Right forelimb (tissue), 1 donor: ENCODE results near the gene GRAP.

Source experiments
- DNase-seq: peaks from one replicate; pipeline ENCODE4 v3.0.0-alpha.2; 2018

Gene GRAP

DNA sequence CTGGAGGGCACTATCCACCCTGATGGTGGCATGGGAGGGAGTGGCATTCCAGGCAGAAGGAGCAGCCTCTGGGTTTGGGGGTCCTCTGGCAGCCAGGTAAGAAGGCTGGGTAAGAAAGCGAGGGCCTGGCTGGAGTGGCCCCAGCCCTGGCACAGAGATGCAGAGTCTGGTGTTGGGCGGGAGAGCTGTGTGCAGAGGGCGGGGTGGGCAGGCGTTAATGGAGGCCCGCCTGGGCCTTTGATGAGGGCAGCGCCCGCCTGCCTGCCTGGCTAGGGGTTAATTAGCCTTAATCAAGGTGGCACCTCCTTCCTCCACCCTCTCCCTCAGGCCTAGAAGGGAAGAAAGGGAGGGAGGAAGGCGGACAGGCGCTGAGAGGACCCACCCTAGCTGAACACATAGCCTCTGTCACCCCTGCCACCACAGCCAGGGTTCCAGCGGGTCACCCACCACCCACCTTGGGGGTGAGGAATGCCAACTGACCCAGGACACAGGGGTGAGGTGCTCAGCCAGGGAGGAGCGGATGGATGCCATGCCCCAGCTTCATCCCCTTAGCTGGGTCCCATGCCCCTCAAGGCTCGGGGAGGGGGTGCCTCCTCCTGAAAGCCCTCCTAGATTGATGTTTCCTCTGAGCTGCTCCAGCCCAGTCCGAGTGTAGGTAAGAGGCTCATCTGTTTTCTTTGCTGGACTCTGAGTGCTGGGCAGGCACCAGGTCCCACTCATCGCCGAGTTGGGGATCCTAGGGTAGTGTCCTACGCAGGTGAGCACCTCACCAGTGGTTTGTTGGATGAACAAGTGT, 28.8 kb downstream of the GRAP start:
- no peak for DNase-seq

DNA sequence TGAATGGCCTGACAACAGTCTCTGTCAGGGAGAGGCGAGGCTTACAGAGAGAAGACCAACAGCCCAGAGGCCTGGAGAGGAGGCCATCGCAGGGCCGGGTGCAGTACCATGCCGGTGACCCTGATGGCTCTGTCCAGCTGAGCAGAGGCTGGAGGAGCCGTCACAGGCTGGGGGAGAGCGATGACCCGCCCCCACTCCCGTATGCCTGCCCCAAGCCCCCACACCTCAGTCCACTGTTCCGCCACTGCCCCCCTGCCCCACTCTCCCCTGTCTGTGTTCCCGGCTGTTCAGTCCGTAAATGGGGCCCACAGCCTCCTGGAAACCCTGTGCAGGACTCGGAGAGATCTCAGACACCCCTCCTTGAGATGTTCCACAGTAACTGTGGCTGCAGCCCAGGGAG, 29.4 kb downstream of the GRAP start:
- DNase-seq, result no peak

DNA sequence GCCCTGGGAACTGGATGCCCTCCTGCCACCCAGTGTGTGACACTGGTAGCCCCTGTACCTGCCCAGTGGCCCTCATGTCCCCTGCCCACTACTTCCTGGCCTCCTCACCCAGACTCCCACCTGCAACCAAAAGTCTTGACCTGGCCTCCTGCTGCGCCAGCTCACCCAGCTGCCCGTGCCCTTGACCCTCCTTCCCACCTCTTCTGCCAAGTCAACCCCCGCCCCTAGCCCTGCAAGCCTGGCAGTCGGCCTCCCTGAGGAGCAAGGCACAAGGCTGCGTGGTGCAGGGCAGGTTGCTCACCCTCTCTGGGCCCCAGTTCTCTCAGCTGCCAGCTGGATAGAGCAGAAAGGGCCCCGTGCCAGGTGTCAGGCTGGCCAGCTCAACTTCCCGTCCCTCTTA, 29.9 kb downstream of the GRAP start:
- no peak for DNase-seq

DNA sequence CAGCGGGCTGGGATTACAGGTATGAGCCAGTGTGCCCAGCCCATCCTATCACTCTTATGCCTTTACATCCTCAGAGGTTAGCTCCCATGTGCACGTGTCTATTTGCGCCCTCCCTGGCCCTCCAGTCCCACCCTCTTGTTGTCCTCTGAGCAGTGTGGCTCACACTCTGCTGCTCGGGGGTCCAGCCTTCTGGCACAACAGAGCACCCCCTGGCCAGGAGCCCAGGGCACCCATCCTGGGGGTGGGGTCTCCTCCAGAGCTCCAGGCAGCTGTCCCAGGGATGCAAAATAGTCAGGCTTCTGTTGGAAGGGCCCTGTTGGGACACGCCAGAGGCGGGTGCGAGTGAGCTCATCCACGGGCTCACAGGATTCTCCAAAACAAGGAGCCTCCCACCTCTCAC, 30.5 kb downstream of the GRAP start:
- no peak for DNase-seq

DNA sequence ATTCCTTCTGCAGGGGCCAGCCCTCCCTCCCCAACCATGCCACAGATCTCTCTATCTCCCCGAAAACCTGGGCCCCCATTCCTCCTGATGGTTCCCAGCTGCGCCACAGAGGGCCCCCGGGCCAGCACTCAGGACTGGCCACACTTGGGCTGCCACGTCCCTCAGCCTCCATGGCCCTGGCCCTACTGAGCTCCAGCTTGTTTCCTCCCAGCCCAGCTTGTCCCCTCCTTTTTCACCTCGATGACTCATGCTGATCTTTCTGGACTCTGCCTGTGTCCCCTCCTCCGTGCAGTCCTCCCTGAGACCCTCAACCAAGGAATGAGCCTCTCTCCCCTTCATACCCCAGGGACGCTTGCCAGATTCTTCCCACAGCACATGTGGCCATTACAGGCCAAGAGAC, 31.3 kb downstream of the GRAP start:
- no peak for DNase-seq

DNA sequence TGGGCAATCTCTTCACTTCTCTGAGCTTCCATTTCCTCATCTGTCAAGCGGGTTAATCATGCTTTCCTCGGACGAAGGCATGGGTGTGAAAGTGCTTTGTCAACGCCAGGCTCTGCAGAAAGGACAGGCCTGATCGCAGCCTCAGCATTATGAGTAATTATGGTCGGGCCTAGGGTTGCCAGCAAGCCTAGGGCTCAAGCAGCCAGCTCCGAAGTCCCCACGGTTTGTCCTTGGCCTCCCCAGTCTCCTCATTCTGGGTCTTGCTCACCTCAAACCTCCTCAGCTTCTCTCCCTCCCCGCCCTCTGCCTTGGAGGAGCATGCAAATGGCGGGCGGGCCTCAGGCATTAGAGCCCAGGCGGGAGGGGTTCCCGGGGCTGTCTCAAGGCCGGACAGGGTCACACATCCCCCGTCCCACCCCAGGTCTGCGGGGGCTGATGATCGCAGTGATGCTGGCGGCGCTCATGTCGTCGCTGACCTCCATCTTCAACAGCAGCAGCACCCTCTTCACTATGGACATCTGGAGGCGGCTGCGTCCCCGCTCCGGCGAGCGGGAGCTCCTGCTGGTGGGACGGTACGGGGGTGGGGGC, 32.0 kb downstream of the GRAP start:
- no peak for DNase-seq

DNA sequence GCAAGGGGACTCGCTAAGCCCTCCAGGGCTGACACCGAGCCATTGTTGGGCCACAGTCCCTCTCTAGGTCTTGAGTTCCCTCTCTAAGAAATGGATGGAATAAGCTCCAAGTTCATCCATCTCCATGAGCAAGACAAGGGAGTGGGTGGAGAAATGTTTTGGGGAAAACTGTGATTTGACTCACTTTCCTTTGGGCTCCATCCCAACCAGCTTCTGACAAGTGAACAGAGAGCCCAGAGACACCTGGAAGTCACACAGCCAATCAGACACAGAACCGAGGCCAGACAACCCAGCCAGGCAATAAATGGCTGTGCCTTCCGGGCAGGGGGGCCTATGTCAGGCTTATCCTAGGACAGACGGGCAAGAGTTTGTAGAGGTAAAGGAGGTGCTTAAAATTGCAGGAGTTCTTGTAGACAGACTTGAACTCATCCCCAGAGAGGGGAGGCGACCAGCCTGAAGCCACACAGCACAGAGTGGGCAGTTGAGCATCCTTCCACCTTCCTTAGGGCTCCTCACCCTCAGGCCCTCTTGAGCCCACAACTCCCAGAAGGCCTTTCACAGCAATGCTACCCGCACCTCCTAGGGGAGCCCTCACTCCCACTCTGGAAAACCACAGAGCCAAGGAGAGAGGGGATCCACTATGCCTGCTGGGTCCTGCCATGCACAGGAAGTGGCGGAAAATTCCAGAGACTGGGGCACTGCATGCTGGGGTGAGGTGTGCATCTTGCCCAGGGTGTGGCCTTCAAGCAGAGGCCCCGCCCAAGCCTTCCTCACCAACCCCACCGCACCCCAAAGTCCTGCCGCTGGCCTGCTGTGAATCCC, 32.7 kb downstream of the GRAP start:
- no peak for DNase-seq

DNA sequence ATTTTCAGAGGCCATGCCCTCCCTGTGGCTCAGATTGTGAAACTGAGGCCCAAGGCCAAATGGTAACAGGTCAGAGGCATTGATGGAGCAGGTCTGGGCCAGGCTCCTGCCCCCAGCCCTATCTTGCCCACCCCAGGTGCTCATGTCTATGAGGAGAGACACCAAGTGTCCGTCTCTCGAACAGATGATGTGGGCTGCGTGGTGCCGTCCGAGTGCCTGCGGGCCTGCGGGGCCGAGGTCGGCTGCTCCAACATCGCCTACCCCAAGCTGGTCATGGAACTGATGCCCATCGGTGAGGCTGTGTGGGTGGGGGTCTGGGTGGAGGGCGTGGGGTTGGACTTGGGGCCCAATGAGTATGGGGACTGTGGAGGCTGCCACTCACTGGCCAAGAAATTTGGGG, 33.5 kb downstream of the GRAP start:
- DNase-seq, result no peak

DNA sequence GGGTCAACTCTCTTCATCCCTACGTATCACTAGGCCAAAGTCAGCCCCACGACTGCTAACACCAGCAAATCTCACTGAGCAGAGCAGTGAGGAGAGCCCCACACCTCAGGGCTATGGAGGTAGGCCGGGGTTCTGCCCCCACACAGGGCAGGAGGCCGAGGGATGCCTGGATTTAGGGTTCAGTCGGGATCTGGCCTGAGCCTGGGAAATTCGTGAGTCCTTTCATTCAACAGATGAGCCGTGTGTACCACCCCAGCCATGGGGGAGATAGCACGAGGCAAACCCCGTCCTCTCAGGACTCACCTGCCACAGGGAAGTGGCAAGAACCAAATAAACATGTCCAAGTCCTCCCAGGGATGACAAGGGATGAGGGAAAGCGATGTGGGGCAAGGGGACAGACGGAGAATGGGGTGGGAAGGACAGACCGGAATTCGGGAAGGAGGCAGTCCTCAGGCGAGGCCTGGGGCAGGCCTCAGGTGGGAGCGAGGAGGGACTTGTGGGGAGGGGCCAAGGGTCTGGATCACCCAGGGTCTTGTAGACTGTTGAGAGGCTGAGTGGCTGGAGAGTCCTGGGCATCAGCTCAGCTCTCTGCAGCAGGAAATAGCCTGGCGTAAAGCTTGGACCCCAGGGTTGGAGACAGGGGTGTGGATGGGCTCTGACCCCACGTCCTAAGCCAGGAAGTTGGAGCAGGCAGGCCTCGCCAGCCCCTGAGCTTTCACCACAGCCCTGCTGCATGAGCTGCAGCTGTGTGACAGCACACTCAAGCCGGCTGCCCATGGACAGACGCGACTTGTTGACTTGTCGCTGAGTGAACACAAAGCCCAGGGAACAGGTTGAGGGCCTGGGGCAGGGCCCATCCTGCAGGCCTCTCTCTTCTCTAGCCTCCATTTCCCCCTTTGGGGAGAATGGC, 34.3 kb downstream of the GRAP start:
- no peak for DNase-seq

DNA sequence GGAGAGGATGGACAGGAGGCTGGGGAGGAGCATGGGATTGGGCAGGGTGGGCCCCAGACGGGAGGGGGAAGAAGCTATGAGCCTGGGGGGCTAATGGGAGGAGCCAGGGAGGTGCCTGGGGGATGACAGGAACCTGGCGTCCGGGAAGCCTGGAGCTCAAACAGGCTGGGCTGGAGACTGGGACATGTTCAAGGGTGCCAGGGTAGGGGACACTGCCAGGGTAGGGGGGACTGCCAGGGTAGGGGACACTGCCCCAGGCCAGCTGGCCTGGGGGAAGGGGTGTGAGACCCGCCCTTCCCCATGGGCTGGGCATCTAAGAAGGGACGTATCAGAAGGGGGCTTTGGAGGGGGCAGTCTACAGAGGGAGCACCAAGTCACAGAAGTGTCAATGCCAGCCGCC, 35.2 kb downstream of the GRAP start:
- no peak for DNase-seq

DNA sequence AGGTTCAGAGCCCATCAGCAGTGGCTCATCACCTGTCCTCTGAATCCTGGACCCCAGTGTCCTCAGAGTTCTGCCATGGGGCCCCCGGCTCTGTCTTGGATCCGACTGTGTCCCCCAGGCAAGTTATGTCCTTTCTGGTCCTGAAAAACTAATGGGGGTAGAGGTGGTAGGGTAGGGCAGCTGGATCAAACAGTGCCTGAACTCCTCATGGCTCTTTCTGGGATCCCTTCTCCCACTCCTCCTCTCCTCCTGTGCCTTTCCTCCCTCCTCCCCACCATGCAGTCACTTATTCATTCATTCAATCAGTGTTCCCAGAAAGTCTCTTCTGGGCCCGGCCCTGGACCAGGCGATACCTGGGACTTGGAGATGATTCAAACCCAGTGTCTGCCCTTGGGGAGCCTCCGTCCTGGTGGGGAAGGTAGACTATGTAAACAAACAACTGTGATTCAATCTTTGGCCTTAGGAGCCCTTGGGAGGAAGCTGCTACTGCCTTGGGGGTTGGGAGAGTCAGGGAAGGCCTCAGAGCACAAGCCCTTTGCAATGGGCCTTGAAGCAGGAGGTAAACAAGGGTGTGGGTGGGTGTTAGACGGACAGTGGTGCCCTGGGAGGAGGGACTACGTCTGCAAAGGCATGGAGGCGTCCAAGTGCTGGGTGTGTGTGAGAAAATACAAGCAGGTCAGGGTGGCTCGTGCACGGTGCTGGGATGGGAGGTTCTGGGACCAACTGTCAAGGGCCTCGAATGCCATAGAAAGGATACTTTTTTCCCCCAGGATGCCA, 35.8 kb downstream of the GRAP start:
- no peak for DNase-seq

DNA sequence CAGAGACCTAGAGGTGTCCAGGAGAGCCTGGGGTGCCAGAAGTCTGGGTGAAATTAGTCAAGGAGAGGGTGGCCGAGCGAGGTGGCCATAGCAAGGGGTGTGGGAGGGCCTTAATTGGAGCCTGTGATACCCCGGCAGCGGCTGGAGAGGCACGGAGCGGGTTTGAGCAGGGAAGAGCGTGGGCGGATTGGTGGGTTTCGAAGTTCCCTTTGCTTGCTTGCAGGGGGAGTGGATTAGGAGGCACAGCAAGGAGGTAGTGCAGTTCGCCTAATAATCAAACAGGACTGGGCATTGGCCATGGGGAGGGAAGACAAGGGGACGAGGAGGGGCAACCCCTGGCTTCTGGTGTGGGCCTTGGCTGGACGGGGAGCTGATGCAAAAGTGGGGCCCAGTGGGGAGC, 36.8 kb downstream of the GRAP start:
- DNase-seq, result no peak

DNA sequence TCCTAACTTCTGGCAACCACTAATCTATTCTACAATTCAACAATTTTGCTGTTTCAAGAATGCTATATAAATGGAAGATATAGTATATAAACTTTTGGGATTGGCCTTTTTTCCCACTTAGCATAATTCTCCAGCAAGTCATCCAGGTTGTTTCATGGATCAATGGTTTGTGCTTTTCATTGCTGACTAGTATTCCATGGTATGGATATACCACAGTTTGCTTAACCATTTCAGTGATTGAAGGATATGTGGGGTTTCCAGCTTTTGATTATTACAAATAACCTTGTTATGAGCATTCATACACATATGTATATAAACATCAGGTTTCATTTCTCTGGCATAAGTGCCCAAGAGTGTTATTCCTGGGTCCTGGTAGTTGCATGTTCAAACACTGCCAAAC, 40.1 kb downstream of the GRAP start:
- DNase-seq, result no peak

DNA sequence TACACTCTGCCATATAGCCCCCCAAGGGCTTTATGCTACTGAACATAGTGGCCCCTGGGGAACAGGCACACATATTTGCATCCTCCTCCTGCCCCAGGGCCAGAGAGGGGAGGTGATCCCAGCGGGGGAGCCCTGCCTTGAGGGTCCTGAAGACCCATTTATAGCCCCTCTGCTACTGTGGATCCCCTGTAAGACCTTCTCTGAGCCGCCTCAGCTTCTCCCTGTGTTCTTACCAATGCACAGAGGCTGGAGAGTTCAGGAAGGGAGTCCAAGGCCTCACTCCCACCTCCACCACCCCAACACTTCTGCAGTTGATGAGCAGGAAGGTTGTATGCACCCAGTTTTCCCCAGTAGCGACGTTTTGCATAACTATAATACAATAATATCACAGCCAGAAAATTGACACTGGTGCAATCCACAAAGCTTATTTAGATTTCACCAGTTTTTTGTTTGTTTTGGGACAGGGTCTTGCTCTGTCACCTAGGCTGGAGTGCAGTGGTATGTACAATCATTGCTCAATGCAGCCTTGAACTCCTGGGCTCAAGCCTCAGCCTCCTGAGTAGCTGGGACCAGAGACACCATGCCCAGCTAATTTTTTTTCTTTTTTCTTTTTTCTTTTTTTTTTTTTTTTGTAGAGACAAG, 40.8 kb downstream of the GRAP start:
- no peak for DNase-seq

DNA sequence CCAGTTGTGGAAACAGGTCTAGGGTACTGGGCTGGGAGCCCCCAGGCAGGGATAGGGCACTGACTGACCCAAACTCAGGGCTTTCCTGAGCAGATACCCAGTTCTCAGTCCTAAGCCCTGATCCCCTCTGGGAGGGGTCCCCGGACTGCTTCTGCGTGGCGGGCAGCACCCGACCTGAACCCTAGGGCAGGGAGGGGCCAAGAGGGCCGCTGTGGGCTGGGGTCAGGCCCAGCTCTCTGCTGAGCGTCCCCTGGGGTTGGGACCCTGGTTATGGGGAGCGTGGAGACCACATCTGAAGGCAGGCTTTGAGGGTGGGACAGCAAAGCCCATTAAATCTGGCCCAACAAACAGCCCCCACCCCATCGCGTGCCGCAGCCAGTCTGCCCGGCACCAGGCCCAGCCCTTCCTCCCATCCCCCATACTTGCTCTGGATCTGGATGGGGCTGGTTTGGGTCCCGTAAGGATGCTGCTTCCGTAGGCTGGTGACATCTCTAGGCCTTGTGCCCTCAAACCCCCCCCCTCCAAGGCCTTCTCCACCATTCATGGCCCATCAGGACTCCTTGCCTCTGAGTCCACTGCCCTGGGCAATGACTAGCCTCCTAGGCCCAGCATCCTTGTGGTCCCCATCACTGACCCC, 41.5 kb downstream of the GRAP start:
- no peak for DNase-seq

DNA sequence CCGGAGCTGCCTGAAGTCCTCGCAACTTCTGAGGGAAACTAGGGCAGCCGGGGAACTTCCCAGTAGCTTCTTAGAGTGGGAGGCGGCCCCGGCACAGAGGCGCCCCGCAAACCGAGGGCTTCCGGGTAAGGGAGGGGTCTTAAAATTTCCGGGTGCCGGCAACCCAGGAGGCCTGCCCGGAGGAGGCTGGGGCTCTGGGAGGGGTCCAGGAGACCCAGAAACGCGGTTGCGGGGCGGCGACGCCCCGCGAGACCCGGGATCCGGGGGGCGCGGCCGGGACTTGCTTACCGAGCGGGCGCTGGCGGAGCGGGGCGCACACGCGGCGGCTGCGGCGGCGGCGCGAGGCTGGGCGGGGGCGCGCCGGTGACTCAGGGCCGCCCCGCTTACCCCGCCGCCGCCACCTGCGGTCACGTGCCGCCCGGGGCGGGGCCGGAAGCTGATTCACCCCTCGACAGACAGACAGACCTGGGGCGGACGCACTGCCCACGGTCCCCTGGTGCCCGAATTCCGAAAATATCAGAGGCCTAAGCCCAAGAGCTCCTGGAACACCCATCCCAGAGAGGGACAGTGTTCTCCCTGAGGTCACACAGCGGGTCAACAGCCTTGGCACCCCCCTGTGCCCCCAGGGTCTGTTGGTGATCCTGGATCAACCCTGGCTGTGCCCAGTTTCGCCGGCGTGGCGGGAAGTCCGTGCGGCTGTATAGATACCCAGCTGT, 42.2 kb downstream of the GRAP start, which contains the start of gene FAM83G:
TSS of gene FAM83G (minus strand) at position 344 of the 716 bp plus-strand sequence. CDS start 723 bp downstream, outside the sequence.
- no peak for DNase-seq

DNA sequence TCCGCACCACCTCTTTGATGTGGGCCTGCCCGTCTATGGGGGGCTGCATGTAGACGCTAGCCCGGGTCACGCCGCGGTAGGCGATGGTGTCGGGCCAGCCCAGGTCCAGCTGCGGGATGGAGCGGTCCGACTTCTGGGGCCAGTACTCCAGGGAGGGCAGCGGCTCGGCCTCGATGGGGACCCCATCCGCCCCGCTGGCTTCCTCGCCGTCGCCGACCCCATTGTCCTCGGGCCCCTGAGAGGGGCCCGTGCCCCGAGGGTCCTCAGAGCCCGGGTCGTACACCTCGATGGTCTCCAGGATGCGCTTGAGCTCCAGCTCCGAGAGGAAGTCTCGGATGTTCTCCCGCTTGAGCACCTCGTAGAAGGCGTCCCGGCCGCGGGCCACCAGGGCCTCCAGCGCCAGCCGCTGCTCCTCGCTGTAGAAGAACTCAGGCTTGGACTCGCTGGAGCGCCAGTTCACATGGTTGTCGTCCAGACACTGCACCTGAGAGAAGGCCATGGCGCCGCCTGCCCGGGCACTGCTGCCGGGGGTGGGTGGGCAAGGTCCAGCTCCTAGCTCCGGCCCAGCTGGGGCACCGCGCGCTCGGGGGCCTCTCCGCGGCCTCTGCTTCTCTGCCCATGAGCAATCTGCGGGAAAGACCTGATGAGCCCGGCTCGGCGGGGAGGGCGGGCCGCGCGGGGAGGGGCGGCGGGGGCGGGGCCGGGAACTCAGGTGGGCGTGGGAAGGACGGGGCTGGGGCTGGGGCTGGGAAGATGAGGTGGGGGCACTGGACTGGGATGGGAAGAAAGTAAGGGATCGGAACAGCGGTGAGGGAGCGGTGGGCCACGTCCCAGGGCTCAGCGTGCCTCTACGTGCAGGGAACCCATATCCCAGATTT, 43.0 kb downstream of the GRAP start:
- peak; percentile 59 for DNase-seq

DNA sequence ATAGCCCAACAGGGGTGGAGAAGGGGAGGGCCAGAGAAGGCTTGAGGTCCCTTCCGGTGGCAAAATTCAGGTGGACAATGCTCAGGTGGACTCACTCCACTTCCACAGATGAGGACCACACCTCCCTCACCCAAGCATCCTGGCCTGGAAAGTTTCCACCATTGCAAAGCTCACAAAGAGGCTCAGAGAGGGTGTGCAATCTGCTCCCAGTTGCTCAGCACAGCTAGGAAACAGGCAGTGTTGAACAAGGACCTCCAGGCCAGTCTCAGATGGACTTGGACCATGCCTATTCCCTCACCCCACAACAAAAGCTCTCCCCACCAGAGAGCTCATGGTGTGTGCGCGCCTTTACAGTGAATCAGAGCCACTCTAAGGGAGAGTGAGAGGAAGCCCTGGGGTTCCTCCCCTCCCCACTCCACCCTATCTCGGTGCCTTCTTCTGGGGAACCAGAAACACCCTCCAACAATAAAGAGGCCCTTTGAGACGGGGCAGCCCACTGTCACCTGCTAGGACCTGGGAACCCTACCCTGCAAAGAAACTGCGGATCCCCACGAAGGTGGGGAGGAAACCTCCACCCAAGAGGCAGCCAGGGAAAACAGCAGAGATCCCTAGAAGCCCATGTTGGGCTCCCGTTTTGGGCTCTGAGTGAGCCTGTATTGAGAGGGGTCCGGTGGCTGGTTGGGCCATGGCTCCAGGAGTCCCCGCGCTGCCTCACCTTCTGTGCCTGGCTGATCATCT, 43.8 kb downstream of the GRAP start:
- no peak for DNase-seq
